Hematopoietic multipotent progenitor cell (in vitro differentiated cells): ENCODE results near the gene COPZ2. TPM values are rescaled to one million over a fixed set of nuclear protein-coding genes. Genes with fewer than 3 reads are reported as not detected.
A peak's percentile ranks its signal among the peaks of the same experiment; 100 is the strongest.
"Not testable (repeated sequence)": the region's sequence is repeated elsewhere in the genome, so short reads cannot be mapped to it uniquely, and the experiment has no call there.

Experiments
- DNase-seq, 3 donors: peaks; one replicate each; pipeline ENCODE4 v3.0.0-alpha.2; 2011 to 2015; ENCODE audit warnings: low read depth in 2 of 3, low spot score in 2 of 3
- total RNA-seq: library from RNA; depleted of rRNA; stranded (reverse); fragments of >200 nt; gene quantifications from one replicate; pipeline ENCODE4 v1.2.3, GENCODE V29; 2012

Gene COPZ2, protein sequence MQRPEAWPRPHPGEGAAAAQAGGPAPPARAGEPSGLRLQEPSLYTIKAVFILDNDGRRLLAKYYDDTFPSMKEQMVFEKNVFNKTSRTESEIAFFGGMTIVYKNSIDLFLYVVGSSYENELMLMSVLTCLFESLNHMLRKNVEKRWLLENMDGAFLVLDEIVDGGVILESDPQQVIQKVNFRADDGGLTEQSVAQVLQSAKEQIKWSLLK
- total RNA-seq: not detected

DNA sequence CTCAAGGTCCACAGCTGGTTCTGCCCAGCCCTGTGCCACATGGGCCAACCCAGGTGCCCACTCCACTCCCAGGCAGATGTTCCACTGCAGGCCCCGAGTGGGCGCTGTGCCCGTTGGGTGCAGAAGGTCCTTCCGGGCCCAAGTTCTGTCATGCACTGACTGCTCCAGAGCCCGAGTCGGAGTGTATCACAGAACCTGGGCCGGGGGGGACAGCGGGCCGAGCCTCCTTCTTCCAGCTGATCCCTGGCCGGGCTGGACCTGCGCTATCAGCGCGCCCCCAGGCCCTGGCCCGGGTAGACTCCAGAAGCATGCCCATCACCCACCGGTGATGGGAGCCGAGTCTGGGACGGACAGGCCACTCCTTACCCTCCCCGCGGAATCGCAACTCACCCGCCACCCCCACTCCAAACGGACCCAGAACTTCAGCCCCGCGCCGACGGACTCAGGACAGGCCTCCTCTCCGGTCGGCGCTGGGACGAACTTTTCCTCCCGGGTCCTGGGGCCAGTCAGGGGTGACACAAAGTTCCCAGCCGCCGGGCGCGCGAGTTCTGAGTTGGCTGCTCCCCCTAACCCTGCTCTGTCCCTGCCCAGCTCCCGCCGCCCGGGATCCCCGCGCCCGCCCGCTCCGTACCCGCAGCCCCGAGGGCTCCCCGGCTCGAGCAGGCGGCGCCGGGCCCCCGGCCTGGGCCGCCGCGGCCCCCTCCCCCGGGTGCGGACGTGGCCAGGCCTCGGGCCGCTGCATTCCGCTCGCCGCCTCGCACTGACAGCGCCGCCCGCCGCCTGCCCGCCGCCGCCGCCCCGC lies at the start of gene COPZ2:
Gene COPZ2, minus strand, starts transcription at position 762 of the 802 bp plus-strand sequence. Its CDS starts 20 bp downstream, at position 742.
- DNase-seq: peak; percentile 37 to 61 (median 59)

DNA sequence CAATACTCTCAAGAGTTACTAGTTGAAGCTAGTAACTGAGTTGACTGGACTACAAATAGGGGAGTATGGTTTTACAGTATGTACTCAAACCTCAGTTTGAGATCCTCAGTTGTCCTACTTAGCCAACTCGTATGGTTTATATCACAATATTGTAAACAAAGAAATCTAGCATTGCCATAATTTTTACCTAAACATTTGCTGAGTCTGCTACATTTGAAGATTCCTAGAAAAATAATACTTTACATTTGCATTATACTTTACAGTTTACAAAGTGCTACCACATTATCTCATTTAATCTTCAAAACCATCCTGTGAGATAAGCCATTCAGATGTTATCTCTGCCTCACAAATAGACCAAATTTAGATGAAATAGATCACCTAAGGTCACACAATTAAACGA lies 47.3 kb upstream of the COPZ2 start:
- DNase-seq: no peak

DNA sequence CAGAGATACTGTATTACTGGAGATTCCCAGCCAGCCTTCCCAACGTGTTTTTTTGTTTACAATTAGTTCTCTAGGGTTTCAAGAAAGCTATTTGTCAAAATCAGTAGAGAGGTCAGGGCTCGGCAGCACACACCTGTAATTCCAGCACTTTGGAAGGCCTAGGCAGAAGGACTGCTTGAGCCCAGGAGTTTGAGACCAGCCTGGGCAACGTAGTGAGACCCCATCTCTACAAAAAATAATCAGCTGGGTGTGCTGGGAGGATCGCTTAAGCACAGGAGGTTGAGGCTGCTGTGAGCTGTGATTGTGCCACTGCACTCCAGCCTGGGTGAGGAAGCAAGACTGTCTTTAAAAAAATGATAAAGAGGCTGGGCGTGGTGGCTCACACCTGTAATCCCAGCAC lies 44.3 kb upstream of the COPZ2 start:
- DNase-seq: no peak

DNA sequence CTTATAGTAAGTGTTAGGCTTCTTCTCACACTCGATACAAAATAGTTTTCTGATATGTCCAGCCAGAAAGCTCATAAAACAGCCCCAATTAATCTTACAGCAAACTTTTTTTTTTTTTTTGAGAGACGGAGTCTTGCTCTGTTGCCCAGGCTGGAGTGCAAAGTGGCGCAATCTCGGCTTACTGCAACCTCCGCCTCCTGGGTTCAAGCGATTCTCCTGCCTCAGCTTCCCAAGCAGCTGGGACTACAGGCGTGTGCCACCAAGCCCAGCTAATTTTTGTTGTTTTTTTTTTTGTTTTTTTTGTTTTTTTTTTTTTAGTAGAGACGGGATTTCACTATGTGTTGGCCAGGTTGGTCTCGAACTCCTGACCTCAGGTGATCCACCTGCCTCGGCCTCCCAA lies 39.6 kb upstream of the COPZ2 start:
- not testable (repeated sequence) for DNase-seq

GRCh38 chr17:48074322-48075081 lies 36.9 kb upstream of the COPZ2 start:
- peak; percentile 49 to 85 (median 59) for DNase-seq

- not testable (repeated sequence) for DNase-seq
These were observed 36.0 kb upstream of the COPZ2 start for GRCh38 chr17:48073566-48074094.

GRCh38 chr17:48072811-48073210 lies 35.2 kb upstream of the COPZ2 start:
- not testable (repeated sequence) for DNase-seq

DNA sequence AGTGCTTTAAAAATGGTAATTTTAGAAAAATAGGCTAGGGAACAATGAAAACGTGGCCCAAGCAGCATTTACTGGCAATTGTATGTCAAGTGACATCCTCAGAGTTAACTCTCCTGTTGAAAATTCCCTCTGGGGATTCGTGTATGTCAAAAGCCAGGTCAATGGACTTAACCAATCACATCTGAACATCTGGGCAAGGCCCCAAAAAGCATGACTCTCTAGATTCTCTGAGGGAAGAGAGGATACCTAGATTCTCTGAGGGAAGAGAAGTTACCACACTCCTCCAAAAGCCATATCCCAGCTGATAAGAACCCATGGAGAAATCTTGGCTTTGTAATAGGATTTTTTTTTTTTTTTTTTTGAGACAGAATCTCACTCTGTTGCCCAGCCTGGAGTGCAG lies 34.1 kb upstream of the COPZ2 start:
- no peak for DNase-seq

GRCh38 chr17:48070195-48070594 lies 32.6 kb upstream of the COPZ2 start:
- DNase-seq: no peak

GRCh38 chr17:48068491-48068961 lies 30.9 kb upstream of the COPZ2 start:
- DNase-seq: peak in 2 of 3 donors; percentile 15 to 26

GRCh38 chr17:48067808-48068207 lies 30.2 kb upstream of the COPZ2 start:
- not testable (repeated sequence) for DNase-seq

- DNase-seq: no peak
These were observed 29.6 kb upstream of the COPZ2 start for GRCh38 chr17:48067245-48067644.

- DNase-seq: no peak
These were observed 29.1 kb upstream of the COPZ2 start for GRCh38 chr17:48066656-48067055.

GRCh38 chr17:48066192-48066591 lies 28.6 kb upstream of the COPZ2 start:
- DNase-seq: no peak

DNA sequence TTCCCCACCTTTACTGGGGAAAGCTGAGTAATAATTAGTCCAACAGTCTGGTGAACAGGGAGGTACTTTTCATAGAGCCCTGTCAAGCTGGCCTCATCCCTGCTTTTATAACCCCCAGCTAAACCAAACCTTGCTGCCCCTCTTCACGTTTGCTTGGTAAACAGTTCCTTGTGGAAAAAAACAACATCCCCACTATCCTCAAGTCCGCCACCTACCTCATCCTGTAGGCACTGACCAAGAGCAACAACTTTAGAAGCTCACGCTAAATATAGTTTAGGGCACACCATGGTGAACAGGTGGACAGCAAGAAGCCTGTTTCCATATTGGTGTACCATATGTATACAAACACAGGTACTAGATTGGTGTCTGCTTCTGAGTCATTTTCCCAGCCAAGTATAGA lies 27.0 kb upstream of the COPZ2 start:
- DNase-seq: no peak

DNA sequence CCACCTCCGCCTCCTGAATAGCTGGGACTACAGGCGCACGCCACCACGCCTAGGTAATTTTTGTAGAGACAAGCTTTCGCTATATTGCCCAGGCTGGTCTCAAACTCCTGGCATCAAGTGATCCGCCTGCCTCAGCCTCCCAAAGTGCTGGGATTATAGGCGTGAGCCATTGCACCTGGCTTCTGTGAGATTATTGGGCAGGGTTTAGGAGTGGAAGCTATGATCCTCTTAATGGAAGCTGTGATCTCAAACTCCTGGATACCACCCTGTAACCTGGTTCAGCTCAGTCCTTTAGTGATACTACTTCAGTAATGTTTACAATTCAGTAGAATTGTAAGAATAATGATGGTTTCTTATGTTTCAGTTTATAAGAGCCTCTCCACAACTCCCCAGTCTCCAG lies 24.7 kb upstream of the COPZ2 start:
- DNase-seq: no peak

- no peak for DNase-seq
These were observed 22.7 kb upstream of the COPZ2 start for GRCh38 chr17:48060249-48060648.

GRCh38 chr17:48059125-48059668 lies 21.6 kb upstream of the COPZ2 start:
- DNase-seq: no peak

GRCh38 chr17:48058393-48059124 lies 21.0 kb upstream of the COPZ2 start:
- no peak for DNase-seq

DNA sequence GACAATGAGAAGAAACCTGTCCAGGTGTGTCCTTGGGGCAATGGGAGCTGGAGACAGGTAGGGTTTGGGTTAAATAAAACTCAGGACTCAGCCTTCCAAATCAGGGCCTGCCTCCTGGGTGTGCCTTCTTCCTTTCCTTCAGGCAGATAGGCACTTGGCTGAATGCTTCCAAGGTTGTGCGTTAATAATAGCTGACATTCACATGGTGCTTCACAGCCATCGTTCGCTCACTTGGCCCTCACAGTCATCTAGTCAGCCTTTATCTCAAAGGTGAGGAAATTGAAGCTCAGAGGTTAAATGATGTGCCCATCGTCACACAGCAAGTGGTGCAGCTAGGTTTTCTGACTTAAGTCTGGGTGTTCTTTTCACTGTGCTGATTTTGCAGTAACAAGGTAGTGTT lies 20.0 kb upstream of the COPZ2 start:
- no peak for DNase-seq
